Measurements from ENCODE around the gene RNF212. TPM values are rescaled to one million over a fixed set of nuclear protein-coding genes. Genes with fewer than 3 reads are reported as not detected.

The RNF212 gene
- polyA plus RNA-seq, 1 donor = 1.8 TPM

- H3K4me1 ChIP-seq (ENCODE audit: control insufficient read depth, insufficient read depth, low read length) = peaks cover 3% of the 10 kb centered on the region
- H3K4me3 ChIP-seq (ENCODE audit: low read length) = no peak overlapping the region
- H3K27me3 ChIP-seq (ENCODE audit: control insufficient read depth, insufficient read depth, low read length) = peaks cover 2% of the 10 kb centered on the region
- no peaks in the 10 kb centered on the region for H3K36me3 ChIP-seq (ENCODE audit: control insufficient read depth, insufficient read depth, low read length)
- H3K27ac ChIP-seq (ENCODE audit: low read length) = no peak overlapping the region
- no peaks in the 10 kb centered on the region for H3K9me3 ChIP-seq (ENCODE audit: control insufficient read depth, low read depth, low read length)
- DNase-seq = no peak
- no CpG with 5 or more reads among the region's 12 CpGs for WGBS (ENCODE audit: insufficient coverage, low lambda C conversion rate)
Observed at GRCh38 chr4:1080961-1081688, 32.2 kb downstream of the RNF212 start.

GRCh38 chr4:1080432-1080831 lies 32.9 kb downstream of the RNF212 start:
- Histone ChIP-seq H3K4me1 (ENCODE audit: control insufficient read depth, insufficient read depth, low read length) (no peaks in the 10 kb centered on the region), H3K4me3 (ENCODE audit: low read length) (no peak overlapping the region), H3K36me3 (ENCODE audit: control insufficient read depth, insufficient read depth, low read length) (no peaks in the 10 kb centered on the region), H3K9me3 (ENCODE audit: control insufficient read depth, low read depth, low read length) (no peaks in the 10 kb centered on the region), H3K27me3 (ENCODE audit: control insufficient read depth, insufficient read depth, low read length) (no peaks in the 10 kb centered on the region), H3K27ac (ENCODE audit: low read length) (no peak overlapping the region)
- no peak for DNase-seq
- no CpG with 5 or more reads among the region's 9 CpGs for WGBS (ENCODE audit: insufficient coverage, low lambda C conversion rate)

GRCh38 chr4:1079711-1080265 lies 33.6 kb downstream of the RNF212 start:
- no peaks in the 10 kb centered on the region for H3K27me3 ChIP-seq (ENCODE audit: control insufficient read depth, insufficient read depth, low read length)
- no peaks in the 10 kb centered on the region for H3K4me1 ChIP-seq (ENCODE audit: control insufficient read depth, insufficient read depth, low read length)
- WGBS (ENCODE audit: insufficient coverage, low lambda C conversion rate) = no CpG with 5 or more reads among the region's 17 CpGs
- no peaks in the 10 kb centered on the region for H3K9me3 ChIP-seq (ENCODE audit: control insufficient read depth, low read depth, low read length)
- no peak for DNase-seq
- H3K27ac ChIP-seq (ENCODE audit: low read length) = no peak overlapping the region
- no peak overlapping the region for H3K4me3 ChIP-seq (ENCODE audit: low read length)
- no peaks in the 10 kb centered on the region for H3K36me3 ChIP-seq (ENCODE audit: control insufficient read depth, insufficient read depth, low read length)

GRCh38 chr4:1078490-1078889 lies 34.9 kb downstream of the RNF212 start:
- H3K4me1 ChIP-seq (ENCODE audit: control insufficient read depth, insufficient read depth, low read length) = no peaks in the 10 kb centered on the region
- no peaks in the 10 kb centered on the region for H3K27me3 ChIP-seq (ENCODE audit: control insufficient read depth, insufficient read depth, low read length)
- 100% methylated on average over 1 of the region's 5 CpGs for WGBS (ENCODE audit: insufficient coverage, low lambda C conversion rate)
- no peak for DNase-seq
- no peaks in the 10 kb centered on the region for H3K9me3 ChIP-seq (ENCODE audit: control insufficient read depth, low read depth, low read length)
- H3K4me3 ChIP-seq (ENCODE audit: low read length) = no peak overlapping the region
- no peak overlapping the region for H3K27ac ChIP-seq (ENCODE audit: low read length)
- H3K36me3 ChIP-seq (ENCODE audit: control insufficient read depth, insufficient read depth, low read length) = no peaks in the 10 kb centered on the region

- Histone ChIP-seq H3K4me3 (ENCODE audit: low read length) (no peak overlapping the region), H3K36me3 (ENCODE audit: control insufficient read depth, insufficient read depth, low read length) (no peaks in the 10 kb centered on the region), H3K27ac (ENCODE audit: low read length) (no peak overlapping the region), H3K27me3 (ENCODE audit: control insufficient read depth, insufficient read depth, low read length) (no peaks in the 10 kb centered on the region), H3K4me1 (ENCODE audit: control insufficient read depth, insufficient read depth, low read length) (no peaks in the 10 kb centered on the region), H3K9me3 (ENCODE audit: control insufficient read depth, low read depth, low read length) (no peaks in the 10 kb centered on the region)
- no CpG with 5 or more reads among the region's 27 CpGs for WGBS (ENCODE audit: insufficient coverage, low lambda C conversion rate)
- no peak for DNase-seq
Observed at GRCh38 chr4:1077711-1078477, 35.5 kb downstream of the RNF212 start.

- H3K27ac ChIP-seq (ENCODE audit: low read length) = no peak overlapping the region
- no peak overlapping the region for H3K4me3 ChIP-seq (ENCODE audit: low read length)
- H3K9me3 ChIP-seq (ENCODE audit: control insufficient read depth, low read depth, low read length) = no peaks in the 10 kb centered on the region
- WGBS (ENCODE audit: insufficient coverage, low lambda C conversion rate) = no CpG with 5 or more reads among the region's 11 CpGs
- DNase-seq = no peak
- no peaks in the 10 kb centered on the region for H3K27me3 ChIP-seq (ENCODE audit: control insufficient read depth, insufficient read depth, low read length)
- H3K4me1 ChIP-seq (ENCODE audit: control insufficient read depth, insufficient read depth, low read length) = no peaks in the 10 kb centered on the region
- H3K36me3 ChIP-seq (ENCODE audit: control insufficient read depth, insufficient read depth, low read length) = no peaks in the 10 kb centered on the region
Observed at GRCh38 chr4:1075809-1076699, 37.3 kb downstream of the RNF212 start.

- H3K36me3 ChIP-seq (ENCODE audit: control insufficient read depth, insufficient read depth, low read length) = no peaks in the 10 kb centered on the region
- H3K27me3 ChIP-seq (ENCODE audit: control insufficient read depth, insufficient read depth, low read length) = no peaks in the 10 kb centered on the region
- no peaks in the 10 kb centered on the region for H3K9me3 ChIP-seq (ENCODE audit: control insufficient read depth, low read depth, low read length)
- H3K27ac ChIP-seq (ENCODE audit: low read length) = no peak overlapping the region
- DNase-seq = no peak
- no CpG with 5 or more reads among the region's 7 CpGs for WGBS (ENCODE audit: insufficient coverage, low lambda C conversion rate)
- H3K4me1 ChIP-seq (ENCODE audit: control insufficient read depth, insufficient read depth, low read length) = no peaks in the 10 kb centered on the region
- no peak overlapping the region for H3K4me3 ChIP-seq (ENCODE audit: low read length)
Observed at GRCh38 chr4:1075225-1075624, 38.1 kb downstream of the RNF212 start.

GRCh38 chr4:1074077-1074476 lies 39.3 kb downstream of the RNF212 start:
- Histone ChIP-seq H3K4me3 (ENCODE audit: low read length) (no peak overlapping the region), H3K27me3 (ENCODE audit: control insufficient read depth, insufficient read depth, low read length) (peaks cover 4% of the 10 kb centered on the region), H3K27ac (ENCODE audit: low read length) (no peak overlapping the region), H3K4me1 (ENCODE audit: control insufficient read depth, insufficient read depth, low read length) (no peaks in the 10 kb centered on the region), H3K36me3 (ENCODE audit: control insufficient read depth, insufficient read depth, low read length) (no peaks in the 10 kb centered on the region), H3K9me3 (ENCODE audit: control insufficient read depth, low read depth, low read length) (no peaks in the 10 kb centered on the region)
- no peak for DNase-seq
- 100% methylated on average over 1 of the region's 9 CpGs for WGBS (ENCODE audit: insufficient coverage, low lambda C conversion rate)

- no peak overlapping the region for H3K27ac ChIP-seq (ENCODE audit: low read length)
- H3K27me3 ChIP-seq (ENCODE audit: control insufficient read depth, insufficient read depth, low read length) = peaks cover 4% of the 10 kb centered on the region
- no peaks in the 10 kb centered on the region for H3K9me3 ChIP-seq (ENCODE audit: control insufficient read depth, low read depth, low read length)
- no peak overlapping the region for H3K4me3 ChIP-seq (ENCODE audit: low read length)
- H3K4me1 ChIP-seq (ENCODE audit: control insufficient read depth, insufficient read depth, low read length) = no peaks in the 10 kb centered on the region
- no peaks in the 10 kb centered on the region for H3K36me3 ChIP-seq (ENCODE audit: control insufficient read depth, insufficient read depth, low read length)
- peak; percentile 62 to 79 for DNase-seq
- WGBS (ENCODE audit: insufficient coverage, low lambda C conversion rate) = no CpG with 5 or more reads among the region's 11 CpGs
Observed at GRCh38 chr4:1072830-1073446, 40.4 kb downstream of the RNF212 start.

- H3K4me1 ChIP-seq (ENCODE audit: control insufficient read depth, insufficient read depth, low read length) = no peaks in the 10 kb centered on the region
- H3K27ac ChIP-seq (ENCODE audit: low read length) = no peak overlapping the region
- H3K9me3 ChIP-seq (ENCODE audit: control insufficient read depth, low read depth, low read length) = no peaks in the 10 kb centered on the region
- H3K36me3 ChIP-seq (ENCODE audit: control insufficient read depth, insufficient read depth, low read length) = no peaks in the 10 kb centered on the region
- peaks cover 16% of the 10 kb centered on the region for H3K27me3 ChIP-seq (ENCODE audit: control insufficient read depth, insufficient read depth, low read length)
- no peak overlapping the region for H3K4me3 ChIP-seq (ENCODE audit: low read length)
- DNase-seq = no peak
- 100% methylated on average over 1 of the region's 7 CpGs for WGBS (ENCODE audit: insufficient coverage, low lambda C conversion rate)
Observed at GRCh38 chr4:1069394-1069793, 44.0 kb downstream of the RNF212 start.

Data from large intestine (tissue), 3 donors.